Measurements from ENCODE around the gene CRYBG2. TPM values are rescaled to one million over a fixed set of nuclear protein-coding genes. Genes with fewer than 3 reads are reported as not detected.
"Not testable (repeated sequence)": the region's sequence is repeated elsewhere in the genome, so short reads cannot be mapped to it uniquely, and the experiment has no call there.

CRYBG2 gene
- total RNA-seq, 2 donors from 2014 or later = 9.0 to 15.1 TPM

- Mint-ChIP-seq H3K4me1 (peaks cover 7% of the 10 kb centered on the region), H3K9me3 (no peaks in the 10 kb centered on the region), H3K27ac (no peak overlapping the region), H3K4me3 (peak overlapping the region; percentile 90), H3K27me3 (ENCODE audit: insufficient read depth) (peaks cover 26% of the 10 kb centered on the region), H3K36me3 (ENCODE audit: low read depth) (no peaks in the 10 kb centered on the region)
- no peak overlapping the region for H3K27ac ChIP-seq (ENCODE audit: low read depth, low read length)
- peak; percentile 49 for DNase-seq
- no peaks in the 10 kb centered on the region for H3K9me3 ChIP-seq (ENCODE audit: control insufficient read depth, low read length)
- whole genome bisulfite sequencing, 2 experiments (ENCODE audit: insufficient coverage in 1 of 2, insufficient read length in 1 of 2) = 92% methylated on average over 7 of the region's 7 CpGs; no CpG with 5 or more reads in 1 of the 2 experiments
- H3K27me3 ChIP-seq (ENCODE audit: control insufficient read depth, insufficient read depth, low read length, poor library complexity, severe bottlenecking) = peaks cover 13% of the 10 kb centered on the region
- no peak overlapping the region for H3K9ac ChIP-seq (ENCODE audit: extremely low read depth, low read length, poor library complexity, severe bottlenecking)
- no peaks in the 10 kb centered on the region for H3K36me3 ChIP-seq (ENCODE audit: control insufficient read depth, insufficient read depth, low read length)
- no peak for TF ChIP-seq CTCF (conservative IDR thresholded peaks at IDR 0.05)
- H3K4me1 ChIP-seq (ENCODE audit: control insufficient read depth, insufficient read depth, low read length) = no peaks in the 10 kb centered on the region
- H3K4me3 ChIP-seq (ENCODE audit: low read length) = no peak overlapping the region
Observed at GRCh38 chr1:26337206-26337535, 16.8 kb downstream of the CRYBG2 start.

- Histone ChIP-seq H3K4me1 (ENCODE audit: control insufficient read depth, insufficient read depth, low read length) (no peaks in the 10 kb centered on the region), H3K27ac (ENCODE audit: low read depth, low read length) (no peak overlapping the region), H3K4me3 (ENCODE audit: low read length) (peak overlapping the region; percentile 88), H3K9ac (ENCODE audit: extremely low read depth, low read length, poor library complexity, severe bottlenecking) (no peak overlapping the region), H3K9me3 (ENCODE audit: control insufficient read depth, low read length) (no peaks in the 10 kb centered on the region), H3K27me3 (ENCODE audit: control insufficient read depth, insufficient read depth, low read length, poor library complexity, severe bottlenecking) (peaks cover 13% of the 10 kb centered on the region), H3K36me3 (ENCODE audit: control insufficient read depth, insufficient read depth, low read length) (no peaks in the 10 kb centered on the region)
- no peaks in the 10 kb centered on the region for H3K9me3 Mint-ChIP-seq
- DNase-seq = peak; percentile 98
- 17 to 34% methylated on average over 11 to 52 of the region's 52 CpGs for WGBS, 2 experiments (ENCODE audit: insufficient coverage in 1 of 2, insufficient read length in 1 of 2)
- H3K4me1 Mint-ChIP-seq = peaks cover 7% of the 10 kb centered on the region
- H3K27me3 Mint-ChIP-seq (ENCODE audit: insufficient read depth) = peaks cover 23% of the 10 kb centered on the region
- H3K4me3 Mint-ChIP-seq = peak overlapping the region; percentile 90
- H3K27ac Mint-ChIP-seq = no peak overlapping the region
- H3K36me3 Mint-ChIP-seq (ENCODE audit: low read depth) = no peaks in the 10 kb centered on the region
- TF ChIP-seq CTCF (conservative IDR thresholded peaks at IDR 0.05) = no peak
Observed at GRCh38 chr1:26336477-26337205, 17.3 kb downstream of the CRYBG2 start.

- 2% methylated on average over 25 to 41 of the region's 41 CpGs for WGBS, 2 experiments (ENCODE audit: insufficient coverage in 1 of 2, insufficient read length in 1 of 2)
- H3K27ac ChIP-seq (ENCODE audit: low read depth, low read length) = no peak overlapping the region
- Mint-ChIP-seq H3K9me3 (no peaks in the 10 kb centered on the region), H3K4me1 (peaks cover 7% of the 10 kb centered on the region), H3K27ac (peak overlapping the region; percentile 90), H3K4me3 (peak overlapping the region; percentile 90), H3K27me3 (ENCODE audit: insufficient read depth) (peaks cover 23% of the 10 kb centered on the region), H3K36me3 (ENCODE audit: low read depth) (peaks cover 6% of the 10 kb centered on the region)
- H3K4me3 ChIP-seq (ENCODE audit: low read length) = peak overlapping the region; percentile 88
- DNase-seq = no peak
- no peaks in the 10 kb centered on the region for H3K9me3 ChIP-seq (ENCODE audit: control insufficient read depth, low read length)
- peaks cover 13% of the 10 kb centered on the region for H3K27me3 ChIP-seq (ENCODE audit: control insufficient read depth, insufficient read depth, low read length, poor library complexity, severe bottlenecking)
- H3K36me3 ChIP-seq (ENCODE audit: control insufficient read depth, insufficient read depth, low read length) = no peaks in the 10 kb centered on the region
- peak overlapping the region; percentile 30 for H3K9ac ChIP-seq (ENCODE audit: extremely low read depth, low read length, poor library complexity, severe bottlenecking)
- TF ChIP-seq CTCF (conservative IDR thresholded peaks at IDR 0.05) = no peak
- H3K4me1 ChIP-seq (ENCODE audit: control insufficient read depth, insufficient read depth, low read length) = no peaks in the 10 kb centered on the region
Observed at GRCh38 chr1:26335774-26336476, 18.0 kb downstream of the CRYBG2 start.

- H3K9me3 ChIP-seq (ENCODE audit: control insufficient read depth, low read length); H3K27ac Mint-ChIP-seq; H3K4me3 Mint-ChIP-seq; H3K9ac ChIP-seq (ENCODE audit: extremely low read depth, low read length, poor library complexity, severe bottlenecking); H3K36me3 Mint-ChIP-seq (ENCODE audit: low read depth); H3K36me3 ChIP-seq (ENCODE audit: control insufficient read depth, insufficient read depth, low read length); DNase-seq; H3K4me1 ChIP-seq (ENCODE audit: control insufficient read depth, insufficient read depth, low read length); H3K4me1 Mint-ChIP-seq; H3K4me3 ChIP-seq (ENCODE audit: low read length); H3K27ac ChIP-seq (ENCODE audit: low read depth, low read length); H3K9me3 Mint-ChIP-seq: not testable (repeated sequence)
- peaks cover 18% of the 10 kb centered on the region for H3K27me3 Mint-ChIP-seq (ENCODE audit: insufficient read depth)
- 85 to 91% methylated on average over 8 of the region's 8 CpGs for WGBS, 2 experiments (ENCODE audit: insufficient coverage in 1 of 2, insufficient read length in 1 of 2)
- H3K27me3 ChIP-seq (ENCODE audit: control insufficient read depth, insufficient read depth, low read length, poor library complexity, severe bottlenecking) = peaks cover 13% of the 10 kb centered on the region
Observed at GRCh38 chr1:26333312-26333711, 20.6 kb downstream of the CRYBG2 start.
